Activated CD4-positive, alpha-beta T cell treated with anti-CD3 and anti-CD28 coated beads, Interleukin-2, amount 10 ng/mL, durations not matched to agents 7 days and 5 days (primary cell): ENCODE measurements around the gene SSBP1. TPM values are rescaled to one million over a fixed set of nuclear protein-coding genes. Genes with fewer than 3 reads are reported as not detected.

ENCODE experiments used
- CTCF ChIA-PET: fragments of 350-600 bp; sonication (Branson Sonifier 250); formaldehyde crosslinking; loops from one replicate; lab custom pipeline; 2021; ENCODE audit warnings: antibody characterized with exemption; lab: Charles Lee
- POLR2A ChIA-PET: fragments of 350-600 bp; sonication (Branson Sonifier 250); formaldehyde crosslinking; loops from one replicate; lab custom pipeline; 2021; ENCODE audit warnings: antibody characterized with exemption; lab: Charles Lee
- DNase-seq: peaks from one replicate; pipeline ENCODE4 v3.0.0-alpha.2; 2020
- H3K27ac Mint-ChIP-seq: one replicate; pipeline ENCODE4 v1.8.0; 2021; ENCODE audit warnings: mild to moderate bottlenecking, moderate library complexity, mixed read lengths
- H3K27me3 Mint-ChIP-seq: one replicate; pipeline ENCODE4 v1.8.0; 2021; ENCODE audit warnings: mixed read lengths
- H3K36me3 Mint-ChIP-seq: one replicate; pipeline ENCODE4 v1.8.0; 2021; ENCODE audit warnings: low read depth, mixed read lengths
- H3K4me1 Mint-ChIP-seq: one replicate; pipeline ENCODE4 v1.8.0; 2021; ENCODE audit warnings: mixed read lengths
- H3K4me3 Mint-ChIP-seq: one replicate; pipeline ENCODE4 v1.8.0; 2021; ENCODE audit warnings: mild to moderate bottlenecking, moderate library complexity, mixed read lengths
- H3K9me3 Mint-ChIP-seq: one replicate; pipeline ENCODE4 v1.8.0; 2021; ENCODE audit warnings: mixed read lengths
- total RNA-seq, 2 experiments: library from RNA; stranded (reverse); gene quantifications; one replicate each; pipeline ENCODE4 v1.2.3, GENCODE V29; 2021

The SSBP1 gene
- total RNA-seq, 2 experiments from 2014 or later, result 109 to 127 TPM

DNA sequence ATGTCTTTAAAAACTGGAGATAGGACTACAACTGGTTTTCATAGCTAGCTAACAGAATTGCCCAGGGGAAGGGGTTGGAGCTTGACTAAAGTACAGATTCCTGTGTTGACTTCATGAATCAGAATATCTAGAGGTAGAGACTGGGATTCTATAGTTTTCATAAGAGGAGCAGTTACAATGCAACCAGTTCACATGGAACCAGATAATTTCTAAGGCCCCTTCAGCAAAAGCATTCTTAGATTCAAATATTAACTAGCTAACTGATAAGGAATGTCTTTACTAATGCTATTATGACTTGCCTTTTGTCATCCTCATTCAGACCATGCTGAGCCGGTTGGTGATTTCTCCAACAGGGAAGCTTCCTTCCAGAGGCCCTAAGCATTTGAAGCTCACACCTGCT is 24.3 kb upstream of the SSBP1 start:
- Mint-ChIP-seq H3K27ac (no peak overlapping the region), H3K9me3 (no peaks in the 10 kb centered on the region), H3K27me3 (no peaks in the 10 kb centered on the region), H3K4me1 (peaks cover 13% of the 10 kb centered on the region), H3K4me3 (no peak overlapping the region), H3K36me3 (no peaks in the 10 kb centered on the region)
- POLR2A ChIA-PET, result no interaction called here
- no peak for DNase-seq
- CTCF ChIA-PET, result interaction anchor here (1.1 kb wide), 1 partner anchor 24 kb away, joined by 4 read pairs; the partner anchor contains the start of gene SSBP1

DNA sequence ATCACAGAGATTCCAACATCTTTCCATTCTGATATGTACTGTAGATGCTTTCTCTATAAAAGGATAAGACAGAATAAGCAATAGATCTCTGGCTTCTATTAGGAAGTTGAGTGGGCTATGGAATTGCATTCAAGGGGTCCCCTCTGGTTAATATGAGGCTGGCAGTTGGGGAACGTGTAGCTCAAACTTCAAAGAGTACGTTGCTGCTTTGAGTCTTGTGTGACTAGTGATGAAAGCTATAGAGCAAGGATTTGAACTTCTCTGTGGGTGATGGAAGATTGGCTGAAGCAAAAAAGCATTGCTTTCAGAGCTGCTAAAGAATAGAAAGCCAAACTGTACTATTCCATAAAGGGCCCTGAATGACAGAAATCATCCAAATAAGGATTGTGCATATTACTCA is 23.6 kb upstream of the SSBP1 start:
- ChIA-PET CTCF (interaction anchor here (1.1 kb wide), 1 partner anchor 23 kb away, joined by 4 read pairs; the partner anchor contains the start of gene SSBP1), POLR2A (no interaction called here)
- DNase-seq, result no peak
- H3K9me3 Mint-ChIP-seq, result no peaks in the 10 kb centered on the region
- H3K27me3 Mint-ChIP-seq, result no peaks in the 10 kb centered on the region
- H3K36me3 Mint-ChIP-seq, result no peaks in the 10 kb centered on the region
- H3K4me3 Mint-ChIP-seq, result no peak overlapping the region
- H3K4me1 Mint-ChIP-seq, result peaks cover 13% of the 10 kb centered on the region
- H3K27ac Mint-ChIP-seq, result no peak overlapping the region

DNA sequence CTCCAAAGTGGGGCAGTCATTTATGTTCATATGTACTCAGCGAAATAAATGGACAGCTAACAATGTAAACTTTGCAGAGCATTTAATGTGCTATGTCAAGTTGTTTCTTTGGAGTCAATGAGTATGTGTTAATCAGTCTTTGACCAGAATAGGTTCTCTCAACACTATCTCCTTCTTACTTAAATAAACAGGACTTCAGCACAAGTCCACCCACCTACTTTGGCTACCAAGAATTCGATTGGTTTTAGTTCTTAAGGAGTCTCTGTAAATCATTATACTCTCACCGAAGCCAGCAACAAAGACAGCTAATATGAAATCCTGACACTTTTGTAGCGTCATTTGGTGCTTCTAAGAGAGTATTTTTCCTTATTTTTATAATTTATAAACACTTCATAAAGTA is 23.1 kb upstream of the SSBP1 start:
- Mint-ChIP-seq H3K27ac (no peak overlapping the region), H3K4me3 (no peak overlapping the region), H3K27me3 (no peaks in the 10 kb centered on the region), H3K9me3 (no peaks in the 10 kb centered on the region), H3K36me3 (no peaks in the 10 kb centered on the region), H3K4me1 (peaks cover 15% of the 10 kb centered on the region)
- CTCF ChIA-PET, result interaction anchor here (1.1 to 2.4 kb wide), 2 partner anchors 15 to 22 kb away, joined by 3 to 17 read pairs; partner anchors contain the start of gene SSBP1
- POLR2A ChIA-PET, result no interaction called here
- no peak for DNase-seq

DNA sequence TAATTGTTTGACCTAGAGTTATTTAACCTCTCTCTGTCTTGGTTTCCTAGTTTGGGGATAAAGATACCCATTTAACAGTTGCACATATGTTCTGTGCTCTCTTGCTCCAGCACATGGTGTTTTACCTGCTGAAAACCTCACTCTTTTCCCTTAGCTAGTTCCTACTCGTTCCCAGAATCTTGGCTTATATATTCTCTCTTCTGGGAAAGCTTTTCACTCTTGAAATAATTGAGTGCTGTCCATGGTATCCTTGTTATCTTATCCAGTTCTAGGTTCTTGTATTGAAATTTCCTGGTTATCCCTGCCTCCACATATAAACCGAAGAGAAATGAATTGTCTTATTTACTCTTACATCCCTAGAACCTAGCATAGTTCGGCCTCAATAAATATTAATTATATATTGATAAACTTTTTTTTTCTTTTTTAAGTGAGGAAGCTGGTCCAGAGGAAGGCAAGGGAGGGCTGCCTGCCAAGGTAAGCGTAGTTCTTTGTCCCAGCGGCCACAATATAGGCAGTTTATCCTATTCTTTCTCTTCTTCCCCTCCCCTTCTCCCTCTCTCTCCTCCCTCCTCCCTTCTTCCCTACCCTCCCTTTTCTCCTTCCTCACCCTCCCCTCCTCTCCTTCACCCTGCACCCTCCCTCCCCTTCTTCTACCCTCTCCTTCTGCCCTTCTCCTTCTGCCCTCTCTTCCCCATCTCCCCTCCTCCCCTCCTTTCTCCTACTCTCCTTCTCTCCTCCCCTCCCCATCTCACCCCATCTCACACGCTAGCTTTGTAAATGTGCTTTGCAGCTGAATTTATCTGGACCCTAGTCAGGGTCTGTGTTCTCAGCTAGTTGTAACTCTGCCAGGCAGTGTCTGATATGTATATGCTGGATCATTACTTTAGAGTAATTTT is 22.1 kb upstream of the SSBP1 start:
- H3K36me3 Mint-ChIP-seq, result no peaks in the 10 kb centered on the region
- POLR2A ChIA-PET, result no interaction called here
- CTCF ChIA-PET, result interaction anchor here (0.9 to 2.4 kb wide), 3 partner anchors 14 to 33 kb away, joined by 3 to 17 read pairs (median 3); partner anchors contain the start of gene SSBP1

DNA sequence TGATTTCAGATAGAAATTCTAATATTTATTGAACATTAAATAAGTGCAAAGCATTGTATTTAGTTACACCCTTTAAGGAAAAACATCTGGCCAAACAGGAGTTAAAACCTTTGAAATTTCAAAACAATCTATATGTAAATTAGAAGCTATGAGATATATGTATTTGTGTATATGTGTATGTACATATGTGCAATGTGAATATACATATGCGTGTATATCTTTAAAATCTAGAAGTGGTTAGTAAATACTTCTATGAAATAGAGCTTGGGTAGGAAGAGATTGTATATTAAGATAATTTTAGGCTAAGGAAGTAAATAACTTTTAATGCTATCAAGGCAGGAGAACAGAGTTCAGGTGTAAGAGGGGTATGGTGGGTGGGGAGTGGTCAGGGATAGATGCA is 20.7 kb upstream of the SSBP1 start:
- POLR2A ChIA-PET, result no interaction called here
- Mint-ChIP-seq H3K4me1 (peaks cover 4% of the 10 kb centered on the region), H3K27ac (no peak overlapping the region), H3K27me3 (no peaks in the 10 kb centered on the region), H3K36me3 (no peaks in the 10 kb centered on the region), H3K4me3 (no peak overlapping the region), H3K9me3 (no peaks in the 10 kb centered on the region)
- no peak for DNase-seq
- CTCF ChIA-PET, result interaction anchor here (2.4 kb wide), 1 partner anchor 20 kb away, joined by 17 read pairs; the partner anchor contains the start of gene SSBP1

More for the DNA sequence above, 22.1 kb upstream of the SSBP1 start:
- Mint-ChIP-seq H3K27ac (no peak overlapping the region), H3K4me3 (no peak overlapping the region), H3K27me3 (no peaks in the 10 kb centered on the region), H3K9me3 (no peaks in the 10 kb centered on the region), H3K4me1 (peaks cover 14% of the 10 kb centered on the region)
- DNase-seq, result no peak

DNA sequence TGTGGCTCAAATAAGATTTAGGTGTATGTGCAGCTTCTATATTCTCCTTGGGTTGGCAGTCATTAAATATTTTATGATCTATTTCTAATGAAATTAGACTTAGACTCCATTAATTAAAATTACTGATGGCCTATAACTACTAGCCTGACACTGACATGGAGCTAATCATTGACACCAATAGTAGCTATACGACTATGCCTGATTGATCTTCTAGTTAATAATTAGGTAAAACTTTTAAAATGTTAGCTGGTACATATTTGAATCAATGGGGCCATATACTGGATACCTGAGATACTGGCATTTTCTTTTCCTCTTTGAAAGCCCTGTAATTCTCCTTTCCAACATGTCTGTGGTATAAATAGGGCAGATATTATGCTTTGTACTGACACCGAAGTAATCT is 15.6 kb upstream of the SSBP1 start:
- H3K9me3 Mint-ChIP-seq, result no peaks in the 10 kb centered on the region
- POLR2A ChIA-PET, result no interaction called here
- no peak for DNase-seq
- CTCF ChIA-PET, result interaction anchor here (1.2 to 3.2 kb wide), 3 partner anchors 10 to 15 kb away, joined by 5 to 12 read pairs (median 5); partner anchors contain the start of gene SSBP1
- H3K27ac Mint-ChIP-seq, result no peak overlapping the region
- H3K36me3 Mint-ChIP-seq, result no peaks in the 10 kb centered on the region
- H3K4me3 Mint-ChIP-seq, result no peak overlapping the region
- H3K4me1 Mint-ChIP-seq, result peaks cover 2% of the 10 kb centered on the region
- no peaks in the 10 kb centered on the region for H3K27me3 Mint-ChIP-seq

DNA sequence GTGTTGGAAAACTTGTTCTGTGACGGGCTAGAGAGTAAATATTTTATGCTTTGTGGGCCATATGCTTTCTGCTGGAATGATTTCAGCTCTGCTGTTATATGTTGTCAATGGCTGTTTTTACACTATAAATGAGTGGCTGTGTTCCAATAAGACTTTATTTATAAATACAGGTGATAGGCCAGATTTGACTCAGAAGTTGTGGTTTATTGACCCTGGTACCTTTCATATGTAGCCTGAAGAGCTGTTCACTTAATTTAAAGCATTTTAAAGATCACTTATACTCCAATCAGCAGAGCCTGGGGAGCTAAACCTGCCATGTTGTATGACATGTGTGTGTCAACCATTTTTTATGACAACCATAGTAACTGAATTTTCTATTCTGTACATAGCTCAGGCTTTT is 9.1 kb upstream of the SSBP1 start:
- Mint-ChIP-seq H3K9me3 (no peaks in the 10 kb centered on the region), H3K27me3 (no peaks in the 10 kb centered on the region), H3K4me3 (no peak overlapping the region), H3K36me3 (no peaks in the 10 kb centered on the region), H3K4me1 (no peaks in the 10 kb centered on the region), H3K27ac (no peak overlapping the region)
- ChIA-PET POLR2A (no interaction called here), CTCF (interaction anchor here (1.8 kb wide), 1 partner anchor 9 kb away, joined by 10 read pairs; the partner anchor contains the start of gene SSBP1)
- no peak for DNase-seq

DNA sequence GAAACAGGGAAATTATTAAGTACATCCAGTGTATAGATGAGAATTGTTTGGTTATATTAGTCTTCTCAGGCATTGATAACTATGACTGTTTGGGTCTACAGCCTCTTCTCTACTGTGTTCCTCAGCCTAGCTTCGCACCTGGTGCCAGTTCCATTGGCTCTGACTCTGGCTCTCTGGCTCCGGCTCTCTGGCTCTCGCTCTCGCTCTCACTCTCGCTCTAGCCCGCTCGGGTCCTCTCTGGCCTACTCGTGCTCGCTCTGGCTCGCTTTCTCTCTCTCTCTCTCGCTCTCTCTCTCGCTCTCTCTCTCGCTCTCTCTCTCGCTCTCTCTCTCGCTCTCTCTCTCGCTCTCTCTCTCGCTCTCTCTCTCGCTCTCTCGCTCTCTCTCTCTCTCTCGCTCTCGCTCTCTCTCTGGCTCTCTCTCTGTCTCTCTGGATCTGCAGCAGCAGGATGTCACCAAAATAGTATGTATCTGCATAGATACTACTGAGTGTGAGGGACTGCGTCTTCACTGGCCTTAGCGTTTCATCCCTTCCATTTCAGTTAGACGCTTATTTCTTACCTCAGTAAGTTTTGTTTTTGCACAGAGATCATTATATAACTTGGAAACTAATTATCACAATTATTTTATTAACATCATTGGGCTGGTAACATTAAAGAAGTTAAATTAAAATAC is 6.5 kb upstream of the SSBP1 start:
- H3K36me3 Mint-ChIP-seq, result no peaks in the 10 kb centered on the region
- H3K27me3 Mint-ChIP-seq, result no peaks in the 10 kb centered on the region
- no peak for DNase-seq
- H3K4me3 Mint-ChIP-seq, result no peak overlapping the region
- POLR2A ChIA-PET, result no interaction called here
- H3K27ac Mint-ChIP-seq, result no peak overlapping the region
- CTCF ChIA-PET, result interaction anchor here (1.1 kb wide), 1 partner anchor 36 kb away, joined by 3 read pairs; no protein-coding TSS in a partner anchor
- peaks cover 4% of the 10 kb centered on the region for H3K4me1 Mint-ChIP-seq
- H3K9me3 Mint-ChIP-seq, result no peaks in the 10 kb centered on the region

DNA sequence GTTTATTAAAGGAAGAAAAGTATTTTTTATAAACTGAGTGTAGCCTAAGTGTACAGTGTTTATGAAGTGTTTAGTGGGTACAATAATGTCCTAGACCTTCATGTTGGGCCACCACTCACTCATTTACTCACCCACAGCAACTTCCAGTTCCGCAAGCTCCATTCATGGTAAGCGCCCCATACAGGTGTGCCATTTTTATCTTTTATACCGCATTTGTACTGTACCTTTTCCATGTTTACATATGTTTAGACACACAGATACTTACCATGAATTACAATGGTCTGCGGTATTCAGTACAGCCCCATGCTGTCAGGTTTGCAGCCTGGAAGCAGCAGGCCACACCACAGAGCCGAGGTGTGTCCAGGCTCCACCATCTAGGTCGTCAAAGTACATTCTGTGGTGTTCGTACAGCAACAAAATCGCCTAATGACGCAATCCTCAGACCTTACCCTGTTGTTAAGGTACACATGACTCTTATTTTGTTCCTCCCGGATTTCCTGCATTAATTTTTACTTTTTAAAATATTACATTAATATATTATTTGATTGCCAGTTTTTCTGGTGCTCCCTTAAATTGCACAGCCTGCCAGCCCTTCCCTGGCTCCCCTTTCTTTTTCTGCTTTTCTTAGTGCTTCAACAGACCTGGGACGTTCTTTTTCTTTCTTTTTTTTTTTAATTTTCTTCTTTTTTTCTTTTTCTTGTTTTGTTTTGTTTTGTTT is 881 bp upstream of the SSBP1 start:
- DNase-seq, result no peak
- CTCF ChIA-PET, result interaction anchor here (0.6 to 2.5 kb wide), 26 partner anchors 9 to 722 kb away, joined by 3 to 17 read pairs (median 5); partner anchors contain the start of genes DENND11, MRPS33 and WEE2
- H3K4me1 Mint-ChIP-seq, result peaks cover 35% of the 10 kb centered on the region
- peak overlapping the region; percentile 92 for H3K4me3 Mint-ChIP-seq
- H3K36me3 Mint-ChIP-seq, result peaks cover 19% of the 10 kb centered on the region
- POLR2A ChIA-PET, result interaction anchor here (0.6 kb wide), 1 partner anchor 10 kb away, joined by 3 read pairs; no protein-coding TSS in a partner anchor
- no peaks in the 10 kb centered on the region for H3K9me3 Mint-ChIP-seq
- no peaks in the 10 kb centered on the region for H3K27me3 Mint-ChIP-seq
- H3K27ac Mint-ChIP-seq, result peak overlapping the region; percentile 96

DNA sequence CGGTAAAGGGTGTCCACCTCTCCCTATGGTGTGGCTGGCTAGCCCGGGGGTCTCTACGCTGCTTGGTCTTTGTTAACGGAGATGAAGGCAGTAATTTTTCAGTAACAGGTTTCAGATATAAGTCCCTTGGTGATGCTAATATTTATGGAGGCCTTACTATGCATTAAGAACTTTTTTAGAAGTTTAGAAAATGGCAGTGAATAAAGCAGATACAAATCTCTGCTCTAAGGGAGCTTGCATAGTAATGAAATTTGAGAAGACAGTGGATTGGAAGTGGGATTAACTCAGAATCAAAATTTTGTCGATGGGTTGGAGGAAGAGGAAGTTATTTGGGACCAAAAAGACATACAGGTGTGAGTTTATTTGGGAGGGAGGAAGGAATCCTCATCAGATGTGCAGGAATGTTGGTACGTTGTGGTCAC is 445 bp downstream of the SSBP1 start:
- POLR2A ChIA-PET, result no interaction called here
- H3K27ac Mint-ChIP-seq, result peak overlapping the region; percentile 96
- H3K4me3 Mint-ChIP-seq, result peak overlapping the region; percentile 92
- no peaks in the 10 kb centered on the region for H3K27me3 Mint-ChIP-seq
- DNase-seq, result no peak
- no peaks in the 10 kb centered on the region for H3K9me3 Mint-ChIP-seq
- CTCF ChIA-PET, result interaction anchor here (0.9 to 2.5 kb wide), 28 partner anchors 8 to 724 kb away, joined by 3 to 17 read pairs (median 4); partner anchors contain the start of genes DENND11, MRPS33 and WEE2
- peaks cover 38% of the 10 kb centered on the region for H3K4me1 Mint-ChIP-seq
- H3K36me3 Mint-ChIP-seq, result peaks cover 27% of the 10 kb centered on the region

DNA sequence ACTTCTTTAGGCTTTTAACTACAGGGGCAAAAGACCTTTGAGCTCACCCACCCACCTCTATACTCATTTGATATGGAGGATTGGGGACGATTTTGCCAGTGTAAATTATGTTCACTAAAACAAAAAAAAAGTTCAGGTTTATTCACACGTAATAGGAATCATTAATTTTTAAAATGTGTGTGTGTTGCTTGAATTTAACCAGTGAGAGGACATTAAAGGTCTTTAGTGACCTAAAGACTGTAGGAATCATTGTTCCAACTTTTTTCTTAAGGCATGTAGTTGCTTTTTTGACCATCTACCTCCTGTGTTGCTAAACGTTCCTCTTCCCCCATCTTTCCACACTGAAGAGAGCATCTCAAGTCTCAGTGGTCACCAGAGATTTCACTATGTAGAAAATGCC is 1.1 kb downstream of the SSBP1 start:
- H3K4me1 Mint-ChIP-seq, result peaks cover 38% of the 10 kb centered on the region
- no peak for DNase-seq
- CTCF ChIA-PET, result interaction anchor here (1.4 to 2.5 kb wide), 5 partner anchors 9 to 96 kb away, joined by 3 to 17 read pairs (median 4); partner anchors contain the start of gene DENND11
- peak overlapping the region; percentile 96 for H3K27ac Mint-ChIP-seq
- H3K9me3 Mint-ChIP-seq, result no peaks in the 10 kb centered on the region
- H3K27me3 Mint-ChIP-seq, result no peaks in the 10 kb centered on the region
- peak overlapping the region; percentile 92 for H3K4me3 Mint-ChIP-seq
- POLR2A ChIA-PET, result no interaction called here
- H3K36me3 Mint-ChIP-seq, result peaks cover 34% of the 10 kb centered on the region

DNA sequence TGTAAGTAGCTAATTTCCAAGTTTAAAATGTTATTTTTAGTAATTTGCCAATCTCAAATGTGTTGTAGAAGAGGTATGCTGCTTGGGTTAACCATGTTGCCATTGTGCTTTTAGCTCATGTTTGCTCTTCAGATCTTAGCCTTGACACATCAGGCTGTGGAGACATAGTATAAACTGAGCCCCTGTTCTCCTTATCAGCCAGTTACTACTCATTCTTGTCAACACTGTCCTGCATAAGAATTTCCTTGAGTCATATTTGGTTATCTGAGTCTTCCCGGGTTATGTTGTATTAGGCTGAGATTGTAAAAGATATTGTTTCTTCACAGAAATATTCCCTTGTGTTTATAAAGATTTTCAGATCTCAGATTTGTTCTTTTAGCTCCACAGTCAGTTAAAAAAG is 4.1 kb downstream of the SSBP1 start:
- DNase-seq, result no peak
- ChIA-PET POLR2A (no interaction called here), CTCF (interaction anchor here (1.3 kb wide), 1 partner anchor 179 kb away, joined by 3 read pairs; no protein-coding TSS in a partner anchor)
- H3K36me3 Mint-ChIP-seq, result peaks cover 48% of the 10 kb centered on the region
- no peak overlapping the region for H3K4me3 Mint-ChIP-seq
- no peaks in the 10 kb centered on the region for H3K27me3 Mint-ChIP-seq
- H3K4me1 Mint-ChIP-seq, result peaks cover 31% of the 10 kb centered on the region
- H3K27ac Mint-ChIP-seq, result no peak overlapping the region
- no peaks in the 10 kb centered on the region for H3K9me3 Mint-ChIP-seq
